K562 (cell line): ENCODE measurements around the gene SMIM36. TPM values are rescaled to one million over a fixed set of nuclear protein-coding genes. Genes with fewer than 3 reads are reported as not detected.

Source experiments
- BACH1 ChIP-seq: fragments of 200-800 bp; sonication (Bioruptor generic); IDR thresholded peaks from 2 replicates; pipeline ENCODE4 v1.6.1; 2016; ENCODE audit warnings: missing genetic modification characterization, missing compliant biosample characterization
- CHD2 ChIP-seq: IDR thresholded peaks from 2 replicates; pipeline ENCODE4 v1.6.1; 2011; ENCODE audit warnings: low read depth, low read length
- CTCF ChIP-seq, 3 experiments: IDR thresholded peaks in 2 of 3; conservative IDR thresholded peaks in 1 of 3; 2 replicates each; pipeline ENCODE4 v1.5.1; 2011 to 2012; ENCODE audit warnings: low read length in 3 of 3, mild to moderate bottlenecking in 3 of 3, control low read depth in 2 of 3, improper control_type of control experiment in 1 of 3, inconsistent platforms in 1 of 3, low read depth in 1 of 3, mixed read lengths in 1 of 3, moderate library complexity in 1 of 3; ENCODE audit not compliant: insufficient read depth in 2 of 3
- EGR1 ChIP-seq: fragments of 450-650 bp; conservative IDR thresholded peaks from 2 replicates; pipeline ENCODE4 v1.6.1; 2017; ENCODE audit warnings: mild to moderate bottlenecking
- ELK3 ChIP-seq: fragments of 450-650 bp; formaldehyde crosslinking; IDR thresholded peaks from 2 replicates; pipeline ENCODE4 v1.4.0; 2020; ENCODE audit warnings: mild to moderate bottlenecking
- ETV1 ChIP-seq: fragments of 450-650 bp; conservative IDR thresholded peaks from 2 replicates; pipeline ENCODE4 v1.6.1; 2016; ENCODE audit warnings: missing genetic modification characterization, control low read depth, low read depth, missing compliant biosample characterization
- GABPA ChIP-seq: fragments of 200-800 bp; sonication (Bioruptor generic); conservative IDR thresholded peaks from 2 replicates; pipeline ENCODE4 v1.6.1; 2016; ENCODE audit warnings: low read depth, missing genetic modification characterization, missing compliant biosample characterization
- NBN ChIP-seq: fragments of 450-650 bp; IDR thresholded peaks from 2 replicates; pipeline ENCODE4 v1.6.1; 2016; ENCODE audit warnings: low read depth, mild to moderate bottlenecking
- OTX1 ChIP-seq: fragments of 450-650 bp; formaldehyde crosslinking; IDR thresholded peaks from 2 replicates; pipeline ENCODE4 v1.4.0; 2022; ENCODE audit warnings: mild to moderate bottlenecking
- PYGO2 ChIP-seq: fragments of 450-650 bp; IDR thresholded peaks from 2 replicates; pipeline ENCODE4 v1.6.1; 2016; ENCODE audit warnings: mild to moderate bottlenecking, missing genetic modification characterization, moderate library complexity, missing compliant biosample characterization
- RBM25 ChIP-seq: fragments of 200-400 bp; formaldehyde crosslinking; IDR thresholded peaks from 2 replicates; pipeline ENCODE4 v1.6.1; 2018; ENCODE audit warnings: low read length, low read depth, moderate library complexity; ENCODE audit not compliant: severe bottlenecking
- RCOR1 ChIP-seq, 2 experiments: IDR thresholded peaks; 2 replicates each; pipeline ENCODE4 v1.6.1; 2012; ENCODE audit warnings: low read depth in 2 of 2, low read length in 2 of 2, borderline replicate concordance in 1 of 2, improper control_type of control experiment in 1 of 2
- SAFB2 ChIP-seq: fragments of 200-400 bp; formaldehyde crosslinking; IDR thresholded peaks from 2 replicates; pipeline ENCODE4 v1.6.1; 2018; ENCODE audit warnings: borderline replicate concordance, low read length, low read depth, moderate library complexity; ENCODE audit not compliant: severe bottlenecking
- SNRNP70 ChIP-seq: fragments of 200-400 bp; formaldehyde crosslinking; optimal IDR thresholded peaks from 2 replicates; pipeline ENCODE3; 2017; ENCODE audit warnings: low read depth, low read length
- SREBF2 ChIP-seq: sonication (generic); formaldehyde crosslinking; IDR thresholded peaks from 2 replicates; pipeline ENCODE4 v1.4.0; 2020; ENCODE audit warnings: mild to moderate bottlenecking, missing genetic modification reagents
- UBTF ChIP-seq, 2 experiments: IDR thresholded peaks; 2 replicates each; pipeline ENCODE4 v1.6.1; 2012; ENCODE audit warnings: improper control_type of control experiment in 2 of 2, low read depth in 2 of 2, low read length in 2 of 2, borderline replicate concordance in 1 of 2
- ZFPM2 ChIP-seq: fragments of 250-450 bp; sonication (Bioruptor Pico); IDR thresholded peaks from 2 replicates; pipeline ENCODE4 v1.5.1; 2022; ENCODE audit warnings: mild to moderate bottlenecking
- ZNF184 ChIP-seq: sonication (generic); formaldehyde crosslinking; IDR thresholded peaks from 2 replicates; pipeline ENCODE4 v1.5.0; 2020; ENCODE audit warnings: missing genetic modification reagents
- ZNF24 ChIP-seq: fragments of 450-650 bp; IDR thresholded peaks from 2 replicates; pipeline ENCODE4 v1.6.1; 2016
- ZNF398 ChIP-seq: fragments of 250-450 bp; sonication (Bioruptor Pico); IDR thresholded peaks from 2 replicates; pipeline ENCODE4 v1.8.0; 2021; ENCODE audit warnings: moderate library complexity, mild to moderate bottlenecking, inconsistent platforms
- ZNF408 ChIP-seq: fragments of 250-450 bp; sonication (Bioruptor Pico); IDR thresholded peaks from 2 replicates; pipeline ENCODE4 v1.4.0; 2020; ENCODE audit warnings: low read depth, mild to moderate bottlenecking, moderate library complexity
- ZNF785 ChIP-seq: fragments of 250-450 bp; sonication (Bioruptor Pico); IDR thresholded peaks from 2 replicates; pipeline ENCODE4 v1.4.0; 2020; ENCODE audit warnings: mild to moderate bottlenecking
- polyA plus RNA-seq, 8 experiments: library from polyadenylated mRNA; depleted of rRNA in 4 of 8; stranded (reverse) in 5 of 8; unstranded in 3 of 8; fragments of >200 nt; fragmentation: Nextera tagmentation in 2 of 8; fragmentation: Illumina TruSeq in 1 of 8; extraction: Ambion mirVana in 2 of 8; extraction: Trizol in 1 of 8; gene quantifications; 2 replicates each; pipeline versions ENCODE4 v1.2.1 to v1.2.3, GENCODE V29; 2011 to 2014; ENCODE audit warnings: inconsistent platforms in 1 of 8, missing spikeins in 1 of 8
- total RNA-seq, 7 experiments: library from RNA; depleted of rRNA in 6 of 7; stranded (reverse); fragments of >200 nt in 6 of 7; fragmentation: Illumina TruSeq in 2 of 7; extraction: Trizol in 2 of 7; gene quantifications; 2 replicates each; pipeline versions ENCODE4 v1.2.1 to v1.2.3, GENCODE V29; 2011 to 2021; ENCODE audit warnings: low replicate concordance in 1 of 7

The SMIM36 gene
- total and polyA plus RNA-seq, 9 of the 15 experiments (the other 6 are each of a cell fraction or from before 2014, with no cell fraction given): not detected

DNA sequence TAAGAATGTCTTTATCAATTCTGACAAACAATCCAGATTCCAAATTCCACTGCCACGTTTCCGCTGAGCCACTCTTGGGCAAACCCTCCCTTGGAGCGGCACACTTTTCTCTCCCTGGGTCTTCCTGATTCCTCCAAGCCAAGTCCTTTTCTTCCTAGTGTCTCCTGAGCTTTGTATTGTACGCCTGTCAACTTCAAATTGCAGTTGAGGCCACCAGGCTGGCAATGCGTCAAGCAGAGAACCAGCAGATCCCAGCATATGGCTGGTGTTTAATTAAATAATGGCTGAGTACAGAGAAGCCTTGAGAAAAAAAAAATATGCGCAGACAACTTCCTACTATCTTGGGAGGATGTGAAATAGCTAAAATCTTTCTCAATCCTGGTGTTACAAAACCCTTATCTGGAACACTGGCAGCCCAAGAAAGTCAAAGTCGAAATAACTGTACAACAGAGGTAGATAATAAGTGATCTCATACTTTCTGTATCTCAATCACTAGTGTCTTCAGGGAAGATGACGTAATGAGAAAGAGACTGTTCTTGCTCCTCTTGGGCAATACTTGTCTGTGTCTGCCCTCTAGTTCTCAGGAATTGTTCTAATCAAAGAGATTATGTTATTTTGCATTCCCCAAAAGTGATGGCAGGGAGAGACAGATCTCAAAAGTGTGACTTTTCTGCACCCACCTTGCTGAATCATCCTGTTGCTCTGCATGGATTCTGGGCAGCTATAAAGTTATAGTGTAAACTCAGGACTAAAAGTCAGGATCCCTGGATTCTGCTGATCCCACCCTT, 15.0 kb downstream of the SMIM36 start (continued):
- TF ChIP-seq CTCF (IDR thresholded peaks at IDR 0.05 in 2 of 3, conservative IDR thresholded peaks at IDR 0.05 in 1 of 3; ENCODE audit: insufficient read depth in 2 of 3, low read depth in 1 of 3, low read length in 3 of 3): peak in 1 of 3 experiments; percentile 46; a peak in 2 of 6 replicates
- peak in 1 of 2 experiments; percentile 87; a peak in 2 of 4 replicates for TF ChIP-seq RCOR1 (IDR thresholded peaks at IDR 0.05; ENCODE audit: borderline replicate concordance in 1 of 2, low read depth in 2 of 2, low read length in 2 of 2)
- no peak for TF ChIP-seq SNRNP70
- no peak for TF ChIP-seq ZNF785 (CRISPR knock-in tag)
- TF ChIP-seq ZNF184 (CRISPR knock-in tag): no peak
- peak; percentile 54; the same call in 1 of the 2 replicates for TF ChIP-seq ZNF24
- TF ChIP-seq OTX1 (CRISPR knock-in tag): no peak
- no peak for TF ChIP-seq RBM25
- no peak for TF ChIP-seq ZNF398
- no peak for TF ChIP-seq CHD2
- no peak for TF ChIP-seq ZNF408 (CRISPR knock-in tag)
- peak; percentile 47; the same call in 1 of the 2 replicates for TF ChIP-seq BACH1 (tag)
- no peak for TF ChIP-seq PYGO2 (tag)
- TF ChIP-seq EGR1: no peak
- TF ChIP-seq UBTF (IDR thresholded peaks at IDR 0.05; ENCODE audit: borderline replicate concordance in 1 of 2, low read depth in 2 of 2, low read length in 2 of 2): no peak
- no peak for TF ChIP-seq NBN
- no peak for TF ChIP-seq ETV1 (tag)
- TF ChIP-seq SAFB2: no peak
- no peak for TF ChIP-seq SREBF2 (CRISPR knock-in tag)
- peak; percentile 54 for TF ChIP-seq GABPA
- no peak for TF ChIP-seq ZFPM2 (CRISPR knock-in tag)
- TF ChIP-seq ELK3 (CRISPR knock-in tag): no peak
